Activated CD8-positive, alpha-beta memory T cell treated with anti-CD3 and anti-CD28 coated beads for 1 hour (primary cell): ENCODE results near the gene KITLG.
"Not testable (repeated sequence)": the region's sequence is repeated elsewhere in the genome, so short reads cannot be mapped to it uniquely, and the experiment has no call there.

Experiments
- DNase-seq, 2 donors: peaks; one replicate each; pipeline ENCODE4 v3.0.0-alpha.2; 2020; ENCODE audit warnings: low read depth in 1 of 2; ENCODE audit errors: extremely low read depth in 1 of 2

Gene KITLG

GRCh38 chr12:88576866-88577265 is 3.4 kb downstream of the KITLG start:
- no peak for DNase-seq

- no peak for DNase-seq
Observed at GRCh38 chr12:88575361-88575970, 4.8 kb downstream of the KITLG start.

- no peak for DNase-seq
Observed at GRCh38 chr12:88574278-88574677, 6.0 kb downstream of the KITLG start.

- no peak for DNase-seq
Observed at GRCh38 chr12:88573583-88573982, 6.7 kb downstream of the KITLG start.

- no peak for DNase-seq
Observed at GRCh38 chr12:88572781-88573549, 7.3 kb downstream of the KITLG start.

- DNase-seq: no peak
Observed at GRCh38 chr12:88571543-88571942, 8.7 kb downstream of the KITLG start.

GRCh38 chr12:88570103-88570502 is 10.2 kb downstream of the KITLG start:
- DNase-seq: no peak

- no peak for DNase-seq
Observed at GRCh38 chr12:88566430-88566829, 13.8 kb downstream of the KITLG start.

- DNase-seq: no peak
Observed at GRCh38 chr12:88562846-88563582, 17.3 kb downstream of the KITLG start.

- no peak for DNase-seq
Observed at GRCh38 chr12:88562151-88562550, 18.1 kb downstream of the KITLG start.

GRCh38 chr12:88559772-88560171 is 20.5 kb downstream of the KITLG start:
- DNase-seq: no peak

- no peak for DNase-seq
Observed at GRCh38 chr12:88559199-88559598, 21.1 kb downstream of the KITLG start.

GRCh38 chr12:88558340-88558867 is 21.9 kb downstream of the KITLG start:
- no peak for DNase-seq

- DNase-seq: no peak
Observed at GRCh38 chr12:88556213-88556774, 24.0 kb downstream of the KITLG start.

GRCh38 chr12:88553941-88554658 is 26.2 kb downstream of the KITLG start:
- DNase-seq: no peak

- DNase-seq: no peak
Observed at GRCh38 chr12:88552610-88553079, 27.6 kb downstream of the KITLG start.

- DNase-seq: no peak
Observed at GRCh38 chr12:88549929-88550328, 30.3 kb downstream of the KITLG start.

- DNase-seq: not testable (repeated sequence)
Observed at GRCh38 chr12:88547949-88548348, 32.3 kb downstream of the KITLG start.

- no peak for DNase-seq
Observed at GRCh38 chr12:88546853-88547252, 33.4 kb downstream of the KITLG start.

GRCh38 chr12:88546226-88546625 is 34.0 kb downstream of the KITLG start:
- no peak for DNase-seq
